Kidney (tissue), 14 donors: Measurements from ENCODE around the gene FECH. TPM values are rescaled to one million over a fixed set of nuclear protein-coding genes. Genes with fewer than 3 reads are reported as not detected.

ENCODE experiments used
- DNase-seq, 5 donors: peaks; one replicate each; pipeline ENCODE4 v3.0.0-alpha.2; 2013 to 2020
- FAIRE-seq: peaks from 2 replicates; lab custom pipeline; 2012; peaks lifted over from hg19 to GRCh38; lab: Jason Lieb, UNC
- H3K27ac ChIP-seq, 2 donors: one replicate each; pipeline ENCODE4 v1.7.0; 2013; ENCODE audit warnings: low read depth in 2 of 2, low read length in 2 of 2, inconsistent platforms in 1 of 2
- H3K27me3 ChIP-seq: one replicate; pipeline ENCODE4 v1.7.1; 2013; ENCODE audit warnings: low read length, inconsistent platforms; ENCODE audit not compliant: control insufficient read depth, insufficient read depth
- H3K36me3 ChIP-seq, 3 donors: one replicate each; pipeline versions ENCODE4 v1.7.0 to v1.7.1; 2013; ENCODE audit warnings: low read length in 3 of 3, control low read depth in 1 of 3, inconsistent platforms in 1 of 3; ENCODE audit not compliant: insufficient read depth in 3 of 3, control insufficient read depth in 2 of 3
- H3K4me1 ChIP-seq, 3 donors: one replicate each; pipeline versions ENCODE4 v1.7.0 to v1.7.1; 2013; ENCODE audit warnings: low read length in 3 of 3, inconsistent platforms in 1 of 3, low read depth in 1 of 3; ENCODE audit not compliant: control insufficient read depth in 2 of 3, insufficient read depth in 2 of 3
- H3K4me3 ChIP-seq, 3 donors: one replicate each; pipeline versions ENCODE4 v1.7.0 to v1.8.1; 2013; ENCODE audit warnings: low read length in 3 of 3, control low read depth in 1 of 3, inconsistent platforms in 1 of 3
- H3K9ac ChIP-seq, 3 donors: one replicate each; pipeline versions ENCODE4 v1.7.0 to v1.7.1; 2013; ENCODE audit warnings: low read length in 3 of 3, control low read depth in 1 of 3, inconsistent platforms in 1 of 3
- H3K9me3 ChIP-seq, 3 donors: one replicate each; pipeline versions ENCODE4 v1.7.0 to v1.7.1; 2013; ENCODE audit warnings: low read length in 3 of 3, control low read depth in 1 of 3, inconsistent platforms in 1 of 3; ENCODE audit not compliant: control insufficient read depth in 2 of 3, insufficient read depth in 1 of 3
- intact Hi-C: fragments of 100-400 bp; cut with DNase I; formaldehyde crosslinking; loops from one replicate; pipeline ENCODE4 v1.11.1; 2022
- polyA plus RNA-seq: library from polyadenylated mRNA; stranded (reverse); fragments of 350-450 nt; fragmentation: Illumina TruSeq; extraction: RNeasy Lipid Tissue Mini Kit (QIAGEN cat#74804); gene quantifications from one replicate; pipeline ENCODE4 v1.2.3, GENCODE V29; 2014; ENCODE audit warnings: low read depth, low replicate concordance; ENCODE audit not compliant: insufficient read depth
- total RNA-seq: library from RNA; stranded (reverse); fragmentation: NEBNext Ultra II Directional; extraction: Animal tissue kit (Norgen Biotek cat#: 25700); gene quantifications from one replicate; pipeline ENCODE4 v1.2.1, GENCODE V29; 2021
- TF ChIP-seq, protein P1 (sequence below): IDR thresholded peaks from 3 replicates; pipeline ENCODE4 v1.5.1; 2012; ENCODE audit warnings: mild to moderate bottlenecking, moderate library complexity, borderline replicate concordance; ENCODE audit not compliant: insufficient read depth; ENCODE audit errors: extremely low read depth
- donor health status: control.
- donor health status: control.
- donor health status: control.
- donor health status: control.
- donor health status: control.
- donor health status: DM: yes; HTN: yes; CAD: no.
- donor health status: Normal renal cell carcinoma (clear cell type).

FECH gene
- total and polyA plus RNA-seq, 2 donors from 2014 or later: 32.5 to 36.9 TPM

DNA sequence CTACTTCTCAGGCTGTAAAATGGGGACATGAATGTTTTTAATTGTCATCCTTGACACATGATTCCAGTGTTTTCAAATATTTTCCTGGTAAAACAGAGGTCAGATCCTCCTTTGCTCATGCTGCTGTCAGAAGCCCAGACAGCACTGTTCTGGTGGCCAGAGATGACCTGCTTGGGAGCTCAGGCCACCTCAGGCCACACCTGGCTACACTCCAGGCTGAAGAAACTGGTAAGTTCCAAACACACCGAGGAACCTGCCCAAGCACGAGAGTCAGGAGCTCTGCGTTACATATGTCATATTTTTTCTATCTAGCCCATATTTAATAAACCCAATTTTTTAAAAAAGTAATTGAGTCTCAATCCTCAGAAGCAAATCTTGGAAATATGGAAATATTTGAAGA is 47.9 kb downstream of the FECH start:
- H3K36me3 ChIP-seq: no peaks in the 10 kb centered on the region

DNA sequence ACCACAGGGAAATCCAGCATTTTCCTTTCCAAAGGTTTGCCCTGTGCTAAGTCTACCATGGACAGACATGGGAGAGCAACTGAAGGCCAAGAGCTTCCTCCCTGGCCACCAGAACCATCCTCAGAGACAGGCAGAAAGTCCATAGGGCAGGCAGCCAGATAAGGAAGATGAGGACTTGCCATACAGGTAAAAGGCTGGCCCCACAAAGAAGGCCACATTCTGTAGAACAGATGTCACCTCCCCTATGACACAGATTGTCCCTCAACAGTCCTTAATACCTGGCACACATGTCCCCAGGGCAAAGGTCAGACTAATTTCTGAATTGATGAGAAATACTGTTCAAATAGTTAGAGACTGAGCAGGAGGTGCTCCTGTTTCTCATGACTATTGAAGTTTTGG is 52.0 kb downstream of the FECH start:
- H3K4me3 ChIP-seq: no peak overlapping the region
- H3K9ac ChIP-seq: no peak overlapping the region
- DNase-seq (peak in 1 of 5 donors; percentile 39), FAIRE-seq (no peak)
- H3K4me1 ChIP-seq: peaks cover 0 to 2% (median 2%) of the 10 kb centered on the region in 3 donors
- no peaks in the 10 kb centered on the region for H3K36me3 ChIP-seq
- intact Hi-C loops: no loop called here
- no peak overlapping the region for H3K27ac ChIP-seq
- no peaks in the 10 kb centered on the region for H3K9me3 ChIP-seq
- TF ChIP-seq, protein P1, sequence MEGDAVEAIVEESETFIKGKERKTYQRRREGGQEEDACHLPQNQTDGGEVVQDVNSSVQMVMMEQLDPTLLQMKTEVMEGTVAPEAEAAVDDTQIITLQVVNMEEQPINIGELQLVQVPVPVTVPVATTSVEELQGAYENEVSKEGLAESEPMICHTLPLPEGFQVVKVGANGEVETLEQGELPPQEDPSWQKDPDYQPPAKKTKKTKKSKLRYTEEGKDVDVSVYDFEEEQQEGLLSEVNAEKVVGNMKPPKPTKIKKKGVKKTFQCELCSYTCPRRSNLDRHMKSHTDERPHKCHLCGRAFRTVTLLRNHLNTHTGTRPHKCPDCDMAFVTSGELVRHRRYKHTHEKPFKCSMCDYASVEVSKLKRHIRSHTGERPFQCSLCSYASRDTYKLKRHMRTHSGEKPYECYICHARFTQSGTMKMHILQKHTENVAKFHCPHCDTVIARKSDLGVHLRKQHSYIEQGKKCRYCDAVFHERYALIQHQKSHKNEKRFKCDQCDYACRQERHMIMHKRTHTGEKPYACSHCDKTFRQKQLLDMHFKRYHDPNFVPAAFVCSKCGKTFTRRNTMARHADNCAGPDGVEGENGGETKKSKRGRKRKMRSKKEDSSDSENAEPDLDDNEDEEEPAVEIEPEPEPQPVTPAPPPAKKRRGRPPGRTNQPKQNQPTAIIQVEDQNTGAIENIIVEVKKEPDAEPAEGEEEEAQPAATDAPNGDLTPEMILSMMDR: no peak
- H3K27me3 ChIP-seq: no peaks in the 10 kb centered on the region

More for the DNA sequence above, 47.9 kb downstream of the FECH start:
- no peak overlapping the region for H3K9ac ChIP-seq
- TF ChIP-seq, protein P1: no peak
- H3K27me3 ChIP-seq: no peaks in the 10 kb centered on the region
- DNase-seq (no peak), FAIRE-seq (no peak)
- H3K9me3 ChIP-seq: no peaks in the 10 kb centered on the region
- intact Hi-C loops: no loop called here
- no peak overlapping the region for H3K4me3 ChIP-seq
- no peak overlapping the region for H3K27ac ChIP-seq
- peaks cover 0 to 2% (median 0%) of the 10 kb centered on the region in 3 donors for H3K4me1 ChIP-seq

DNA sequence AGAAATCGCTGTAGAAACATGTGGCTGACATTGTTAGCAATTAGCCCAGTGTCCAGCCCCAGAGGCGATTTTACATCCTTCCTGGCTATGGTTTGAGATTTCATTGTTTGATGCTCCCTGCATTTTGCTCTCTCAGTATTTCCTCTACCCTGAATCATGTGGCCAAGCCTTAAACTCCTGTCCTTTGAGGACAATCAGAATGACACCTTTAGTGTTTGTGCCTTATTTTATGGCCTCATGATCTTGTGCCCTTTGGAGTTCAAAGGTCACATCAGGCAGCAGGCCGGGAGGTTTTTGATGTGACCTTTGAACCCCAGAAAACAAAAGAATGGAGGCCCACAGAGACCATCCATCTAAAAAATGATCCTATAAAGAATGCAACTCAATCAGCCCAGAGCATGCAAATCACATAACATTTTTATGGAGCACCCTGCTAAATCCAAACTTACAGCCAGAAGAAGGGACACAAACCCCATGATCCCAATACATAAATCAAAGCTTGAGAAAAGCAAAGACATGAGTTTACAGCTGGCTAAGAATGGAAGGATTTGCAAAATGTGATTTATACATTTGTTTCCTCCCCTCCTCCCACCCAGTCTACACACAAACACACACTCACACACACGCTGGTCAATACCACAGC is 52.5 kb downstream of the FECH start:
- DNase-seq: peak in 3 of 5 donors; percentile 26 to 92 (median 77)
- TF ChIP-seq, protein P1: no peak
- Histone ChIP-seq H3K36me3 (no peaks in the 10 kb centered on the region), H3K4me3 (no peak overlapping the region), H3K9ac (no peak overlapping the region), H3K27me3 (no peaks in the 10 kb centered on the region), H3K9me3 (no peaks in the 10 kb centered on the region), H3K4me1 (peaks cover 0 to 2% (median 2%) of the 10 kb centered on the region in 3 donors), H3K27ac (no peak overlapping the region)
- no peak for FAIRE-seq
- intact Hi-C loops: no loop called here
